ENCODE measurements around the gene SPHKAP. TPM values are rescaled to one million over a fixed set of nuclear protein-coding genes. Genes with fewer than 3 reads are reported as not detected.

Gene SPHKAP
- total and polyA plus RNA-seq, 2 donors (not counting 3 experiments of a cell fraction or from before 2014, with no cell fraction given): not detected

DNA sequence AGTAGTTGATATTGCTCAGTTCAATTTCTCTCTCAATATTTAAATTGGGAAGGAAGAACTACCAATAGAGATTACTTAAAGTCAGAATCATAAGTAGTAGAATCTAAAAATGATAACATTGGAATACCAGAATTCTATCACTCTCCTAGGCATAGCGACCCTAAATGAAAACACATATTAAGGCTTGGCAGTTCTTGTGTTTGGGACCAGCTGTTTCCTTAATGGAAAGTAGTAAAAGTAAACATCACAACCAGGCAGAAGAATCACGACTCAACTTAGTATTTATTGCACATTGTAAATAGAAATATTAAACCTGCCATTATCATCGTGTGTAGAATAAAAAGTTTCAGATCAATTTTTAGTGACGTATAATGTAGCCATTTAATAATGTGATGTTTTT is 117.5 kb downstream of the SPHKAP start:
- Histone ChIP-seq H3K27ac (ENCODE audit: insufficient read depth, low read depth, low read length) (no peak overlapping the region), H3K79me2 (ENCODE audit: control insufficient read depth, insufficient read depth, low read length) (no peaks in the 10 kb centered on the region), H3K4me1 (ENCODE audit: control insufficient read depth, extremely low read depth, insufficient read depth, low read length) (no peaks in the 10 kb centered on the region), H3K9ac (replicated peaks; ENCODE audit: extremely low read depth, insufficient read depth, low read length) (no peak overlapping the region), H4K20me1 (replicated peaks; ENCODE audit: control insufficient read depth, extremely low read depth, insufficient read depth, low read length) (no peaks in the 10 kb centered on the region), H3K36me3 (ENCODE audit: control insufficient read depth in 2 of 2, extremely low read depth in 1 of 2, insufficient read depth in 2 of 2, low read length in 2 of 2) (no peaks in the 10 kb centered on the region), H3K9me3 (replicated peaks; ENCODE audit: control insufficient read depth, insufficient read depth, low read length) (peaks cover 3% of the 10 kb centered on the region), H2AFZ (ENCODE audit: low read depth, low read length) (no peak overlapping the region), H3K27me3 (ENCODE audit: control insufficient read depth in 2 of 2, insufficient read depth in 2 of 2, low read length in 2 of 2) (no peaks in the 10 kb centered on the region), H3K4me3 (replicated peaks in 1 of 3; ENCODE audit: insufficient read depth in 1 of 3, low read depth in 1 of 3, low read length in 3 of 3) (no peak overlapping the region), H3K9me1 (replicated peaks; ENCODE audit: control insufficient read depth, extremely low read depth, insufficient read depth, low read length) (no peaks in the 10 kb centered on the region), H3K4me2 (ENCODE audit: insufficient read depth, low read length) (no peak overlapping the region)
- dilution Hi-C loops (cut with MboI; ENCODE audit: extremely low pct_ligation_motif_present, low sequenced_read_pairs) (no loop called here), intact Hi-C loops (cut with micrococcal nuclease) (no loop called here)
- BruUV-seq (replicated peaks): no TSS peak
- no peak for DNase-seq (ENCODE audit: low read depth, low spot score)
- POLR2A ChIA-PET: no interaction called here
- TF ChIP-seq, protein P1, sequence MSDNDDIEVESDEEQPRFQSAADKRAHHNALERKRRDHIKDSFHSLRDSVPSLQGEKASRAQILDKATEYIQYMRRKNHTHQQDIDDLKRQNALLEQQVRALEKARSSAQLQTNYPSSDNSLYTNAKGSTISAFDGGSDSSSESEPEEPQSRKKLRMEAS (IDR thresholded peaks at IDR 0.05; ENCODE audit: insufficient read depth, insufficient read length): no peak
- TF ChIP-seq EZH2 (IDR thresholded peaks at IDR 0.05; ENCODE audit: borderline replicate concordance, low read depth, low read length, severe bottlenecking) (no peak), POLR2AphosphoS5 (IDR thresholded peaks at IDR 0.05; ENCODE audit: insufficient read depth, low read depth, low read length) (no peak), POLR2A (IDR thresholded peaks at IDR 0.05; ENCODE audit: low read depth, low read length) (no peak), JUN (IDR thresholded peaks at IDR 0.05; ENCODE audit: borderline replicate concordance, insufficient read depth, insufficient read length, low read depth) (no peak), FOS (IDR thresholded peaks at IDR 0.05; ENCODE audit: borderline replicate concordance, insufficient read depth, low read length) (no peak), GATA2 (IDR thresholded peaks at IDR 0.05; ENCODE audit: insufficient read depth, insufficient read length, low read depth, low read length) (no peak), MYC (IDR thresholded peaks at IDR 0.05; ENCODE audit: low read depth, low read length) (no peak)
- TF ChIP-seq, protein P2, sequence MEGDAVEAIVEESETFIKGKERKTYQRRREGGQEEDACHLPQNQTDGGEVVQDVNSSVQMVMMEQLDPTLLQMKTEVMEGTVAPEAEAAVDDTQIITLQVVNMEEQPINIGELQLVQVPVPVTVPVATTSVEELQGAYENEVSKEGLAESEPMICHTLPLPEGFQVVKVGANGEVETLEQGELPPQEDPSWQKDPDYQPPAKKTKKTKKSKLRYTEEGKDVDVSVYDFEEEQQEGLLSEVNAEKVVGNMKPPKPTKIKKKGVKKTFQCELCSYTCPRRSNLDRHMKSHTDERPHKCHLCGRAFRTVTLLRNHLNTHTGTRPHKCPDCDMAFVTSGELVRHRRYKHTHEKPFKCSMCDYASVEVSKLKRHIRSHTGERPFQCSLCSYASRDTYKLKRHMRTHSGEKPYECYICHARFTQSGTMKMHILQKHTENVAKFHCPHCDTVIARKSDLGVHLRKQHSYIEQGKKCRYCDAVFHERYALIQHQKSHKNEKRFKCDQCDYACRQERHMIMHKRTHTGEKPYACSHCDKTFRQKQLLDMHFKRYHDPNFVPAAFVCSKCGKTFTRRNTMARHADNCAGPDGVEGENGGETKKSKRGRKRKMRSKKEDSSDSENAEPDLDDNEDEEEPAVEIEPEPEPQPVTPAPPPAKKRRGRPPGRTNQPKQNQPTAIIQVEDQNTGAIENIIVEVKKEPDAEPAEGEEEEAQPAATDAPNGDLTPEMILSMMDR (IDR thresholded peaks at IDR 0.05; ENCODE audit: extremely low read depth in 1 of 2, insufficient read depth in 1 of 2, low read depth in 1 of 2, low read length in 2 of 2): no peak
- no peak for FAIRE-seq
- CTCF ChIA-PET: no interaction called here

All from endothelial cell of umbilical vein (primary cell).